ENCODE measurements around the gene ZBTB21.
"Not testable (repeated sequence)": the region's sequence is repeated elsewhere in the genome, so short reads cannot be mapped to it uniquely, and the experiment has no call there.

GRCh38 chr21:41959697-41960096, 50.5 kb downstream of the ZBTB21 start:
- not testable (repeated sequence) for TF ChIP-seq BACH1 (IDR thresholded peaks at IDR 0.05; ENCODE audit: low read length); CTCF (IDR thresholded peaks at IDR 0.05; ENCODE audit: control extremely low read depth in 1 of 3, insufficient read depth in 1 of 3, low read depth in 1 of 3, low read length in 3 of 3)
